Measurements from ENCODE around the gene CDH4. TPM values are rescaled to one million over a fixed set of nuclear protein-coding genes. Genes with fewer than 3 reads are reported as not detected.

Gene CDH4
- total RNA-seq, 2 experiments from 2014 or later: not detected

- Histone ChIP-seq H3K9me3 (ENCODE audit: low read length) (no peaks in the 10 kb centered on the region), H2AFZ (ENCODE audit: low read length) (no peak overlapping the region), H3K4me1 (ENCODE audit: insufficient read depth, low read length, poor library complexity, severe bottlenecking) (no peaks in the 10 kb centered on the region), H3K4me2 (ENCODE audit: low read length) (no peak overlapping the region), H3K36me3 (ENCODE audit: insufficient read depth, low read length) (no peaks in the 10 kb centered on the region), H3K79me2 (ENCODE audit: insufficient read depth, low read depth, low read length) (no peaks in the 10 kb centered on the region), H3K4me3 (ENCODE audit: low read depth, low read length, poor library complexity, severe bottlenecking) (no peak overlapping the region), H3K9me2 (ENCODE audit: insufficient read depth, low read length) (no peaks in the 10 kb centered on the region), H4K20me1 (ENCODE audit: insufficient read depth, low read length) (no peaks in the 10 kb centered on the region), H3K27ac (ENCODE audit: low read depth, low read length, poor library complexity, severe bottlenecking) (no peak overlapping the region)
- BruUV-seq (replicated peaks): no TSS peak
- CTCF ChIA-PET (ENCODE audit: unreplicated experiment): no interaction called here
- POLR2A ChIA-PET: no interaction called here
- intact Hi-C loops (cut with micrococcal nuclease; ENCODE audit: unreplicated experiment): no loop called here
- TF ChIP-seq EZH2phosphoT487 (IDR thresholded peaks at IDR 0.05; ENCODE audit: borderline replicate concordance, low read depth, low read length): no peak
- no peak for TF ChIP-seq CTCF (conservative IDR thresholded peaks at IDR 0.05; ENCODE audit: low read length)
- no peak for DNase-seq (ENCODE audit: low spot score)
Measured at GRCh38 chr20:61804752-61805295, 552.8 kb downstream of the CDH4 start.

- no peaks in the 10 kb centered on the region for H3K9me2 ChIP-seq (ENCODE audit: insufficient read depth, low read length)
- DNase-seq (ENCODE audit: low spot score): no peak
- H3K9me3 ChIP-seq (ENCODE audit: low read length): no peaks in the 10 kb centered on the region
- H3K4me1 ChIP-seq (ENCODE audit: insufficient read depth, low read length, poor library complexity, severe bottlenecking): no peaks in the 10 kb centered on the region
- H3K79me2 ChIP-seq (ENCODE audit: insufficient read depth, low read depth, low read length): no peaks in the 10 kb centered on the region
- no peak overlapping the region for H3K27ac ChIP-seq (ENCODE audit: low read depth, low read length, poor library complexity, severe bottlenecking)
- intact Hi-C loops (cut with micrococcal nuclease; ENCODE audit: unreplicated experiment): no loop called here
- no peak overlapping the region for H3K4me3 ChIP-seq (ENCODE audit: low read depth, low read length, poor library complexity, severe bottlenecking)
- TF ChIP-seq EZH2phosphoT487 (IDR thresholded peaks at IDR 0.05; ENCODE audit: borderline replicate concordance, low read depth, low read length) (no peak), CTCF (conservative IDR thresholded peaks at IDR 0.05; ENCODE audit: low read length) (no peak)
- H3K4me2 ChIP-seq (ENCODE audit: low read length): no peak overlapping the region
- no TSS peak for BruUV-seq (replicated peaks)
- no peaks in the 10 kb centered on the region for H3K36me3 ChIP-seq (ENCODE audit: insufficient read depth, low read length)
- no peak overlapping the region for H2AFZ ChIP-seq (ENCODE audit: low read length)
- CTCF ChIA-PET (ENCODE audit: unreplicated experiment): no interaction called here
- POLR2A ChIA-PET: no interaction called here
- H4K20me1 ChIP-seq (ENCODE audit: insufficient read depth, low read length): no peaks in the 10 kb centered on the region
Measured at GRCh38 chr20:61805365-61805764, 553.3 kb downstream of the CDH4 start.

- no peak overlapping the region for H3K4me2 ChIP-seq (ENCODE audit: low read length)
- DNase-seq (ENCODE audit: low spot score): no peak
- no peaks in the 10 kb centered on the region for H3K36me3 ChIP-seq (ENCODE audit: insufficient read depth, low read length)
- no peak overlapping the region for H3K4me3 ChIP-seq (ENCODE audit: low read depth, low read length, poor library complexity, severe bottlenecking)
- TF ChIP-seq EZH2phosphoT487 (IDR thresholded peaks at IDR 0.05; ENCODE audit: borderline replicate concordance, low read depth, low read length) (no peak), CTCF (conservative IDR thresholded peaks at IDR 0.05; ENCODE audit: low read length) (no peak)
- no peaks in the 10 kb centered on the region for H3K9me2 ChIP-seq (ENCODE audit: insufficient read depth, low read length)
- POLR2A ChIA-PET: no interaction called here
- no peak overlapping the region for H2AFZ ChIP-seq (ENCODE audit: low read length)
- no peaks in the 10 kb centered on the region for H4K20me1 ChIP-seq (ENCODE audit: insufficient read depth, low read length)
- CTCF ChIA-PET (ENCODE audit: unreplicated experiment): no interaction called here
- BruUV-seq (replicated peaks): no TSS peak
- no peaks in the 10 kb centered on the region for H3K9me3 ChIP-seq (ENCODE audit: low read length)
- no peaks in the 10 kb centered on the region for H3K79me2 ChIP-seq (ENCODE audit: insufficient read depth, low read depth, low read length)
- intact Hi-C loops (cut with micrococcal nuclease; ENCODE audit: unreplicated experiment): no loop called here
- H3K27ac ChIP-seq (ENCODE audit: low read depth, low read length, poor library complexity, severe bottlenecking): no peak overlapping the region
- no peaks in the 10 kb centered on the region for H3K4me1 ChIP-seq (ENCODE audit: insufficient read depth, low read length, poor library complexity, severe bottlenecking)
Measured at GRCh38 chr20:61805781-61806180, 553.7 kb downstream of the CDH4 start.

All from OCI-LY7 (cell line).